ENCODE measurements around the gene MVB12B. TPM values are rescaled to one million over a fixed set of nuclear protein-coding genes. Genes with fewer than 3 reads are reported as not detected.

The MVB12B gene
- total and polyA plus RNA-seq, 2 of the 8 experiments (the other 6 are each of a cell fraction or from before 2014, with no cell fraction given): 2.6 to 5.0 TPM

GRCh38 chr9:126506361-126507317 lies 180.0 kb downstream of the MVB12B start:
- no peaks in the 10 kb centered on the region for H3K23me2 ChIP-seq (ENCODE audit: low read depth, low read length)
- no peak overlapping the region for H2BK5ac ChIP-seq (ENCODE audit: low read depth, low read length)
- H3K79me1 ChIP-seq (ENCODE audit: low read depth, low read length): no peaks in the 10 kb centered on the region
- H4K20me1 ChIP-seq (replicated peaks in 1 of 2; ENCODE audit: control insufficient read depth in 1 of 2, insufficient read depth in 2 of 2, low read length in 2 of 2): no peaks in the 10 kb centered on the region
- POLR2A ChIA-PET (ENCODE audit: partially characterized antibody): interaction anchor here (0.7 kb wide), 1 partner anchor 1231 kb away, joined by 3 read pairs; no protein-coding TSS in a partner anchor
- H3K4ac ChIP-seq (replicated peaks; ENCODE audit: insufficient read length, low read depth, low read length): no peak overlapping the region
- no peak overlapping the region for H2BK20ac ChIP-seq (ENCODE audit: low read length)
- no peak overlapping the region; the same call in 1 of the 2 replicates for H4K8ac ChIP-seq (ENCODE audit: extremely low read depth, insufficient read depth, low read length)
- no peak overlapping the region for H3K23ac ChIP-seq (ENCODE audit: insufficient read length)
- no peak overlapping the region for H2AK5ac ChIP-seq (ENCODE audit: low read depth, low read length)
- H4K91ac ChIP-seq (replicated peaks; ENCODE audit: insufficient read length, low read length): peak overlapping the region; percentile 27
- H2BK120ac ChIP-seq (replicated peaks; ENCODE audit: low read depth, low read length): no peak overlapping the region
- H4K5ac ChIP-seq (ENCODE audit: insufficient read length, low read depth, low read length): no peak overlapping the region
- H3K9ac ChIP-seq (replicated peaks in 1 of 4; ENCODE audit: extremely low read depth in 1 of 4, low read depth in 3 of 4, low read length in 3 of 4): no peak overlapping the region
- H3K18ac ChIP-seq (ENCODE audit: extremely low read depth, low read length): no peak overlapping the region
- no peaks in the 10 kb centered on the region for H3K9me3 ChIP-seq (ENCODE audit: insufficient read depth in 2 of 2, low read depth in 1 of 2, low read length in 1 of 2)
- no peaks in the 10 kb centered on the region for H3K79me2 ChIP-seq (ENCODE audit: control insufficient read depth in 1 of 2, insufficient read depth in 2 of 2, low read length in 2 of 2)
- H2BK12ac ChIP-seq (ENCODE audit: low read depth, low read length): 0 out of 2 replicates have a peak overlapping the region, but pooled peaks have one; percentile 39
- no peaks in the 10 kb centered on the region; a peak in 3 of 7 replicates for H3K27me3 ChIP-seq (replicated peaks in 1 of 4; ENCODE audit: control insufficient read depth in 3 of 4, extremely low read depth in 1 of 4, insufficient read depth in 3 of 4, low read length in 3 of 4)
- H2BK15ac ChIP-seq (ENCODE audit: low read length): no peak overlapping the region
- CTCF ChIA-PET (ENCODE audit: partially characterized antibody): interaction anchor here (0.6 to 24.3 kb wide), 13 partner anchors 6 to 463 kb away, joined by 3 to 343 read pairs (median 4); no protein-coding TSS in a partner anchor
- H3K56ac ChIP-seq (replicated peaks; ENCODE audit: insufficient read length, low read depth, low read length): no peak overlapping the region
- H3K4me1 ChIP-seq (replicated peaks in 1 of 4; ENCODE audit: control insufficient read depth in 3 of 4, insufficient read depth in 4 of 4, low read length in 3 of 4): peaks cover 0 to 4% (median 1%) of the 10 kb centered on the region in 4 experiments; a peak in 2 of 7 replicates
- H3K4me2 ChIP-seq (ENCODE audit: insufficient read depth in 1 of 2, low read depth in 2 of 2, low read length in 2 of 2): no peak overlapping the region
- H3K36me3 ChIP-seq (ENCODE audit: control insufficient read depth in 2 of 4, insufficient read depth in 4 of 4, low read length in 3 of 4): no peaks in the 10 kb centered on the region; a peak in 1 of 8 replicates
- H3K14ac ChIP-seq (ENCODE audit: insufficient read length): no peak overlapping the region
- 84% methylated on average over 26 of the region's 27 CpGs; no CpG with 5 or more reads in 1 of the 2 experiments for WGBS, 2 experiments (ENCODE audit: extremely low coverage in 1 of 2, insufficient coverage in 1 of 2, insufficient read length in 1 of 2, insufficient replicate concordance in 2 of 2, low coverage in 1 of 2, low lambda C conversion rate in 2 of 2, missing lambda C conversion rate in 1 of 2)
- no peak overlapping the region for H2AFZ ChIP-seq (ENCODE audit: low read length)
- no peak overlapping the region for H3K4me3 ChIP-seq (ENCODE audit: extremely low read depth in 1 of 4, insufficient read depth in 2 of 4, low read depth in 3 of 4, low read length in 4 of 4)
- H3K27ac ChIP-seq (ENCODE audit: low read depth, low read length): no peak overlapping the region
- DNase-seq (ENCODE audit: low read depth in 1 of 2, low spot score in 2 of 2) (no peak), FAIRE-seq (no peak)
- TF ChIP-seq SP2 (IDR thresholded peaks at IDR 0.05; ENCODE audit: low read length) (no peak), CTCF (IDR thresholded peaks at IDR 0.05; ENCODE audit: control extremely low read depth in 1 of 3, insufficient read depth in 1 of 3, low read depth in 1 of 3, low read length in 3 of 3) (no peak), CBX8 (IDR thresholded peaks at IDR 0.05; ENCODE audit: borderline replicate concordance, low read depth, low read length) (no peak), SP4 (IDR thresholded peaks at IDR 0.05; ENCODE audit: low read length) (no peak), POLR2AphosphoS5 (IDR thresholded peaks at IDR 0.05; ENCODE audit: low read depth, low read length) (no peak), NANOG (IDR thresholded peaks at IDR 0.05; ENCODE audit: insufficient read depth, low read depth, low read length, poor library complexity, severe bottlenecking) (no peak), BCL11A (IDR thresholded peaks at IDR 0.05; ENCODE audit: low read depth in 2 of 2, low read length in 2 of 2) (no peak), TAF7 (optimal IDR thresholded peaks at IDR 0.05; ENCODE audit: borderline replicate concordance, low read depth, low read length) (no peak), RXRA (IDR thresholded peaks at IDR 0.05; ENCODE audit: insufficient read depth, low read depth, low read length) (no peak)
